HepG2 (cell line): Measurements from ENCODE around the gene CERS6. TPM values are rescaled to one million over a fixed set of nuclear protein-coding genes. Genes with fewer than 3 reads are reported as not detected.

Experiments used
- ARID2 ChIP-seq: sonication (generic); formaldehyde crosslinking; IDR thresholded peaks from 2 replicates; pipeline ENCODE4 v1.8.1; 2022; ENCODE audit warnings: mild to moderate bottlenecking, missing genetic modification reagents, borderline replicate concordance
- BCL3 ChIP-seq: sonication (generic); formaldehyde crosslinking; IDR thresholded peaks from 2 replicates; pipeline ENCODE4 v1.5.1; 2020; ENCODE audit warnings: mild to moderate bottlenecking, missing genetic modification reagents, moderate library complexity
- BRCA1 ChIP-seq: sonication (generic); formaldehyde crosslinking; IDR thresholded peaks from 2 replicates; pipeline ENCODE4 v1.4.0; 2020; ENCODE audit warnings: missing genetic modification reagents
- CEBPG ChIP-seq: IDR thresholded peaks from 2 replicates; pipeline ENCODE4 v1.6.1; 2016
- ETS1 ChIP-seq: sonication (generic); formaldehyde crosslinking; IDR thresholded peaks from 2 replicates; pipeline ENCODE4 v1.4.0; 2020; ENCODE audit warnings: missing genetic modification reagents
- GABPB1 ChIP-seq: IDR thresholded peaks from 2 replicates; pipeline ENCODE4 v1.6.1; 2016; ENCODE audit warnings: mild to moderate bottlenecking, missing genetic modification reagents, moderate library complexity, missing compliant biosample characterization
- HOXD1 ChIP-seq: sonication (generic); formaldehyde crosslinking; IDR thresholded peaks from 2 replicates; pipeline ENCODE4 v1.5.0; 2020; ENCODE audit warnings: missing genetic modification reagents
- IKZF5 ChIP-seq: IDR thresholded peaks from 2 replicates; pipeline ENCODE4 v1.6.1; 2018; ENCODE audit warnings: missing genetic modification reagents, mild to moderate bottlenecking, missing compliant biosample characterization
- KLF11 ChIP-seq: IDR thresholded peaks from 2 replicates; pipeline ENCODE4 v1.6.1; 2016; ENCODE audit warnings: missing compliant biosample characterization
- KLF13 ChIP-seq: sonication (generic); formaldehyde crosslinking; IDR thresholded peaks from 2 replicates; pipeline ENCODE4 v1.4.0; 2020; ENCODE audit warnings: mild to moderate bottlenecking, missing genetic modification reagents
- KLF6 ChIP-seq: IDR thresholded peaks from 2 replicates; pipeline ENCODE4 v1.8.0; 2016; ENCODE audit warnings: missing biosample characterization, missing genetic modification reagents
- NPAS2 ChIP-seq: sonication (generic); formaldehyde crosslinking; IDR thresholded peaks from 2 replicates; pipeline ENCODE4 v1.8.0; 2022; ENCODE audit warnings: mild to moderate bottlenecking, missing genetic modification reagents, borderline replicate concordance
- PRMT3 ChIP-seq: sonication (generic); formaldehyde crosslinking; IDR thresholded peaks from 2 replicates; pipeline ENCODE4 v1.8.1; 2022; ENCODE audit warnings: low read depth, mild to moderate bottlenecking, moderate library complexity, missing genetic modification reagents, borderline replicate concordance
- SKI ChIP-seq: fragments of 450-650 bp; IDR thresholded peaks from one replicate; pipeline ENCODE4 v1.6.1; 2018; ENCODE audit warnings: mild to moderate bottlenecking; ENCODE audit not compliant: partially characterized antibody
- ZBTB38 ChIP-seq: sonication (generic); formaldehyde crosslinking; IDR thresholded peaks from 2 replicates; pipeline ENCODE4 v1.5.1; 2020; ENCODE audit warnings: mild to moderate bottlenecking, missing genetic modification reagents
- ZBTB46 ChIP-seq: sonication (generic); formaldehyde crosslinking; IDR thresholded peaks from 2 replicates; pipeline ENCODE4 v1.4.0; 2020; ENCODE audit warnings: mild to moderate bottlenecking, missing genetic modification reagents, borderline replicate concordance
- ZNF225 ChIP-seq: sonication (generic); formaldehyde crosslinking; IDR thresholded peaks from 2 replicates; pipeline ENCODE4 v1.4.0; 2020; ENCODE audit warnings: mild to moderate bottlenecking, missing genetic modification reagents
- ZNF24 ChIP-seq: fragments of 450-650 bp; IDR thresholded peaks from 2 replicates; pipeline ENCODE4 v1.6.1; 2017; ENCODE audit warnings: antibody characterized with exemption, mild to moderate bottlenecking
- ZNF414 ChIP-seq: sonication (generic); formaldehyde crosslinking; IDR thresholded peaks from 2 replicates; pipeline ENCODE4 v1.5.0; 2020; ENCODE audit warnings: missing genetic modification reagents
- ZNF530 ChIP-seq: sonication (generic); formaldehyde crosslinking; IDR thresholded peaks from 2 replicates; pipeline ENCODE4 v1.5.0; 2020; ENCODE audit warnings: low read depth, mild to moderate bottlenecking, missing genetic modification reagents
- ZNF619 ChIP-seq: sonication (generic); formaldehyde crosslinking; IDR thresholded peaks from 2 replicates; pipeline ENCODE4 v1.4.0; 2020; ENCODE audit warnings: mild to moderate bottlenecking, missing genetic modification reagents
- ZNF740 ChIP-seq: sonication (generic); formaldehyde crosslinking; IDR thresholded peaks from 2 replicates; pipeline ENCODE4 v1.4.0; 2020; ENCODE audit warnings: missing genetic modification reagents
- ZNF746 ChIP-seq: sonication (generic); formaldehyde crosslinking; IDR thresholded peaks from 2 replicates; pipeline ENCODE4 v1.8.0; 2022; ENCODE audit warnings: mild to moderate bottlenecking, missing genetic modification reagents
- polyA plus RNA-seq, 8 experiments: library from polyadenylated mRNA; depleted of rRNA in 3 of 8; stranded (reverse) in 7 of 8; unstranded in 1 of 8; fragments of >200 nt; fragmentation: Illumina TruSeq in 4 of 8; extraction: Trizol in 4 of 8; gene quantifications; 2 replicates each; pipeline versions ENCODE4 v1.2.1 to v1.2.3, GENCODE V29; 2011 to 2016; ENCODE audit warnings: low read depth in 4 of 8, missing spikeins in 1 of 8, mixed read lengths in 1 of 8; ENCODE audit not compliant: insufficient read depth in 1 of 8
- total RNA-seq, 5 experiments: library from RNA; depleted of rRNA; stranded (reverse); fragments of >200 nt; fragmentation: Illumina TruSeq; extraction: Trizol; gene quantifications; 2 replicates each; pipeline ENCODE4 v1.2.3, GENCODE V29; 2016; ENCODE audit warnings: low read depth in 1 of 5

The CERS6 gene
- total and polyA plus RNA-seq, 2 of the 13 experiments (the other 11 are each of a cell fraction or from before 2014, with no cell fraction given) = 10.1 to 20.3 TPM

GRCh38 chr2:168455645-168456520 is at the start of gene CERS6 (continued):
- TF ChIP-seq KLF11 (peak; percentile 88; the same call in 1 of the 2 replicates), ZBTB46 (CRISPR knock-in tag) (no peak), NPAS2 (CRISPR knock-in tag) (no peak), ZNF740 (peak; percentile 73; the same call in 1 of the 2 replicates), GABPB1 (CRISPR knock-in tag) (peak; percentile 84), ZNF414 (no peak), ETS1 (CRISPR knock-in tag) (peak; percentile 98), ZNF225 (CRISPR knock-in tag) (no peak; the same call in none of the 2 replicates), BRCA1 (CRISPR knock-in tag) (peak; percentile 83), SKI (no peak), ZNF530 (CRISPR knock-in tag) (peak; percentile 94; the same call in 1 of the 2 replicates), ZNF746 (CRISPR knock-in tag) (peak; percentile 85), CEBPG (CRISPR knock-in tag) (peak; percentile 34; the same call in 1 of the 2 replicates), IKZF5 (CRISPR knock-in tag) (peak; percentile 94), ARID2 (CRISPR knock-in tag) (peak; percentile 97), ZNF24 (no peak), KLF13 (peak; percentile 97), KLF6 (peak; percentile 99), ZBTB38 (CRISPR knock-in tag) (peak; percentile 95; the same call in 1 of the 2 replicates), PRMT3 (CRISPR knock-in tag) (peak; percentile 94; the same call in 1 of the 2 replicates), ZNF619 (CRISPR knock-in tag) (peak; percentile 73; the same call in 1 of the 2 replicates), BCL3 (CRISPR knock-in tag) (peak; percentile 63; the same call in 1 of the 2 replicates), HOXD1 (peak; percentile 83)
